Measurements from ENCODE around the gene HAGH.
A peak's percentile ranks its signal among the peaks of the same experiment; 100 is the strongest.
"Not testable (repeated sequence)": the region's sequence is repeated elsewhere in the genome, so short reads cannot be mapped to it uniquely, and the experiment has no call there.

Gene HAGH

DNA sequence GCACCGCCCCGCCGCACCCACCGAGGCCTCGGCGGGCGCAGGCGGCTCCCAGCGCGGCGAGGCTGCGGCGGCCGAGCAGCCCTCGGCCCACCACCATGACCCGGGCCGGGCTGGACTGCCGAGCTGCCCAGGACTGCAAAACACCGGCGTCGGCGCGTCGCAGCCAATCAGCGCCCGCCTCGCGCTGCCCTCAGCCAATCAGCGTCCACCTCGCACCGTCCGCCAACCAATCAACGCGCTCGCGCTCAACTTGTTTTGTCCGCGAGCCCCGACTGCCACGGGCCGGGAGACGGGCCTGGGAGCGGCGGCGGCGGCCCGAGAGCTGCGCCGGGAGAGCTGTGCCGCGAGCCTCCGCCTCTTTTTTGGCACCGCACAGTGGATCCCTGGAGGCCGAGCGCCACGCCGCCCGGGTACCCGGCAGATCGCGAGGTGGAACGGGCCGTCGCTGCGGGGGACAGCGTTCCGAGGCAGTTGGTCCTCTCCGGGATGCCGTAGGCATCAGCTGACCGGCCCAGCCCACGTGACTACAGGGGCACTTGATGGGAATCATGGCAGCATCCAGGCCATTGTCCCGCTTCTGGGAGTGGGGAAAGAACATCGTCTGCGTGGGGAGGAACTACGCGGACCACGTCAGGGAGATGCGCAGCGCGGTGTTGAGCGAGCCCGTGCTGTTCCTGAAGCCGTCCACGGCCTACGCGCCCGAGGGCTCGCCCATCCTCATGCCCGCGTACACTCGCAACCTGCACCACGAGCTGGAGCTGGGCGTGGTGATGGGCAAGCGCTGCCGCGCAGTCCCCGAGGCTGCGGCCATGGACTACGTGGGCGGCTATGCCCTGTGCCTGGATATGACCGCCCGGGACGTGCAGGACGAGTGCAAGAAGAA lies at the start of gene HAGH, which contains the start of gene FAHD1:
Gene HAGH, minus strand, starts transcription at position 135 of the 883 bp plus-strand sequence. Its CDS starts 38 bp downstream, at position 97.
Gene FAHD1, plus strand, starts transcription at position 516 of the 883 bp plus-strand sequence. Its CDS starts 33 bp downstream, at position 549.
- peak; percentile 96 for FAIRE-seq
- peak; percentile 99 for DNase-seq (ENCODE audit: insufficient read length, low spot score)

DNA sequence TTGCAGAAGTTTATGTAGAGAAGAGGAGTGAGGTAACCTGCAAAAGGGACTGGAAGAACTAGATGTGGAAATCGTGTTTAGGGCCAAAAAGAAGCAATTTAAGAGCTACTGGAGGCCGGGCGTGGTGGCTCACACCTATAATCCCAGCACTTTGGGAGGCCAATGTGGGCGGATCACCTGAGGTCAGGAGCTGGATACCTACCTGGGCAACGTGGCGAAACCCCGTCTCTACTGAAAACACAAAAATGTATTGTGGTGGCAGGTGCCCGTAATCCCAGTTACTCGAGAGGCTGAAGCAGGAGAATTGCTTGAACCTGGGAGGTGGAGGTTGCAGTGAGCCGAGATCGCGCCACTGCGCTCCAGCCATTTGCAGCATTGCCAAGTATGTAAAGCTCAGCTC lies 49.4 kb upstream of the HAGH start:
- not testable (repeated sequence) for DNase-seq (ENCODE audit: insufficient read length, low spot score); FAIRE-seq

DNA sequence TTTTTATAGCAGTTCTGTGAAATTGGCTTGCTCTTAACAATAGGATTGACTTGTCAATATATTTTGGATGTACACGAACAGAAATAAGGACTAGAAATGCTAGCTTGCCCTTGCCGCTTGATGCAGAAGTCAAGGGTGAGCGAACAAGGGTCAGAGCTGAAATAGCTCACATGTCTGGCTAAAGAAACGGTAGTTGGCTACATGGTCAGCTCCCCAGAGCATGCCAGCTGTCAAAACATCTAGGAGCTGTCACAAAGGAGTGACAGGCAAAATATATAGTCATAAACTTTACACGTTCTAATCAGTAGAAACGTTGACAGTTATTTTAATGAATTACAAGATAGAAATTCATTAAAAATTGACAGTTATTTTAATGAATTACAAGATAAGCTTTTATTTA lies 48.2 kb upstream of the HAGH start:
- DNase-seq (ENCODE audit: insufficient read length, low spot score), result no peak

DNA sequence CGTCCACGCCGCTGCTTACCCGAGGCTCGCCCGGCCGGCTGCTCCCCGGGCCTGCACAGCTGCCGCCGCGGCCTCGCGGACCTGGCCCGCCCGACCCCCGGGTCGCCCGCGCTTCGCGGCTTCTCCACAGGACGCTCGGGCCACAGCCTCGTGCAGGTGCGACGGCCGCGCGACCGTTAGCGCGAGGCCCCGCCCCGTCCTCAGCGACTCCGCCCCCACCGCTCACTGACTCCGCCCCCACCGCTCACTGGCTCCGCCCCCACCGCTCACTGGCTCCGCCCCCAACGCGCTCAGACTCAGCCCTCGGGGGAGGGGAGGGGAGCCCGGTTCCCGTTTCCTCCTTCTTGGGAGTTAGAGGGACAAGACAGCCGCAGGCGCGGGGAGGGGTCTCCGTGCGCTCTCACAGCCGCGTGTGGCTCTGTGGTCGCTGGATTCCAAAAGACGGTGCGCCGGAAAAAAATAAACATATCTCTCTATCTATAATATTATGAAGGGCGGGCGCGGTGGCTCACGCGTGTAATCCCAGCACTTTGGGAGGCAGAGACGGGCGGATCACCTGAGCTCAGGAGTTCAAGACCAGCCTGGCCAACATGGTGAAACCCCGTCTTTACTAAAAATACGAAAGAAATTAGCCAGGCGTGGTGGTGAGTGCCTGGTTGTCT lies 45.5 kb upstream of the HAGH start, which contains the start of gene MEIOB:
Gene MEIOB, minus strand, starts transcription at position 191 of the 662 bp plus-strand sequence. CDS start 3,989 bp downstream, outside the sequence.
- FAIRE-seq, result no peak
- no peak for DNase-seq (ENCODE audit: insufficient read length, low spot score)

More for the DNA sequence above, 48.2 kb upstream of the HAGH start:
- no peak for FAIRE-seq

DNA sequence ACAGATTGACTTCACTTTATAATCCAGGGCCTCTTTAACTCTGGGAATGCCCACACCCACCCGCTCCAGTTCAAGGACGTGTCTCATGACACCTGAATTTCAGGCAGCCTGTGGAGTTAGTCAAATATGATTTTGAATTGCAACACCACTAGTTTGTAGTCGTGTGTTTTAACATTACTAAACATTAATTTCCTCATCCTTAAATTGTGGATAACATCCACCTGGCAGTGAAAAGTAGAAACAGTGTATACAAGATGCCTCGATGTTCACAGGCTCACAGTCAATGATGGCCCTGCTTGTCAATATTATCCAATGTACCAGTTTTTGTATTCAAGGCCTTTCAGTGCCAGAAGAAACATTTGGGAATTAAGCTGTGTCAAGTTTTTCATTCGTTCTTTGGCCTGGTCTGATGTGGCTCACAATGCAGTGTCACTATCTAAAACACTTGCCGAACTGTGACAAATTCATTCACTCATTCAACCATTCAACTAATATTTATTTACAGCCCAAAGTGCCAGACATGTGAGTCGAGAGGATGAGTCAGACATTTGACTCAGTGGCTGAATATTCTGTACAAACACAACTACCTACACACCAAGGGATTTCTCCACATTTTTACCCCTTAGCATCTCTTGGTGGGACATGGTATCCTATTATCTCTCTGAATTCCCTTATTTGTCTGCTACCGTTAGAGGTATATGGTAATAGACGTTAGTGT lies 43.9 kb upstream of the HAGH start:
- peak; percentile 28 for FAIRE-seq
- DNase-seq (ENCODE audit: insufficient read length, low spot score), result peak; percentile 35

DNA sequence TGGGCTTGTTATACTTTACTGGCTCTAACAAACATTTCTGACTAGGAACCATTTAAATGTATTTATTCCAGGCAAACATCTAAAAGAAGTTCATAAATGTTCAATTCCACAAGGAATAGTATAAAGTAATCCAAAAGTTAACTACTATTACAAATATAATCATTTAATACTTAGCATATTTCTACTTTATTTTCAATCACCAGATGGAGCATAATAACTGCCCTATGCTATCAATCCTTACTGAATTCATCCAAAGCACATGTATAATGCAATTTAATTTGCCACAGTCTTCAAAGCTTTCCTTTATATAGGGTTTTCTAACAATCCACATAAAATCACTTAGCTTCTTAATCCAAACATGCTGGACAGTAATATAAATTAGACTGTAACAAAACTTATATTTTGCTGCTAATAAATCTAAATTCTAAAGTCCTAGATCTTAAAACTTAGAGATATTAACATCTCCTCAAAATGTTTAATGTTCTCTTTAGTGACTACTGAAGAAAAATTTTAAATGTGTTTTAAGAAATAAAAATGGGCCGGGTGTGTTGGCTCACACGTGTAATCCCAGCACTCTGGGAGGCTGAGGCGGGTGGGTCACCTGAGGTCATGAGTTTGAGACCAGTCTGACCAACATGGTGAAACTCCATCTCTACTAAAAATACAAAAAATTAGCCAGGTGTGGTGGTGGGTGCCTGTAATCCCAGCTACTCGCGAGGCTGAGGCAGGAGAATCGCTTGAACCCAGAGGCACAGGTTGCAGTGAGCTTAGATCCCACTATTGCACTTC lies 39.5 kb upstream of the HAGH start:
- no peak for DNase-seq (ENCODE audit: insufficient read length, low spot score)
- no peak for FAIRE-seq

DNA sequence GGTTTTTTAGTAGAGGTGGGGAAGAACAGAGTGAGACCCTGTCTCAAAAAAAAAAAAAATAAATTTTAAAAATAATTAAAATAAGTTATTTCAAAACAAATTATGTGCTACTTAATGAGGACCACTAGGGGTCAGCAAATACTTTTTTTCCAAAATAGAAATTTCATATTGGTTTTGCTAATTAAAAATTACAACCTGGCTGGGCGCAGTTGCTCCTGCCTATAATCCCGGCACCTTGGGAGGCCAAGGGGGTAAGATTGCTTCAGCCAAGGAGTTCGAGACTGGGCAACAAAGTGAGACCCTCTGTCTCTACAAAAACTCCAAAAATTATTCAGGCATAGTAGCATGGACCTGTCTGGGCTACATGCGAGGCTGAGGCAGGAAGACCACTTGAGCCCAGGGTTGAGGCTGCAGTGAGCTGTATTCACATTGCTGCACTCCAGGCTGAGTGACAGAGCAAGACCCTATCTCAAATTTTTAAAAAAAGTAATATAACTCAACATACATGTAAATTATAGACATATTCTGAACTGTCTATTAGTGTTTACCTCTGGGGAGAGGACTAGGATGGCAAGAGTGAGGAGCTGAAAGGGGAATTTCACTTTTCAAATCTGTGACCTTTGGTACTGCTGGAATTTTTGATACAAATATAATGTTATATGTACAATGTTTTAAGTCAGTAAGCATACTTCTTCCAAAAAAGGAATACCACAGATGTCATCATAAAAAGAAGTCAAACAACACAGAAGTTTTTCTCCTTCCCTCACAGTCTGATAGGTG lies 37.2 kb upstream of the HAGH start:
- no peak for FAIRE-seq
- DNase-seq (ENCODE audit: insufficient read length, low spot score), result no peak

DNA sequence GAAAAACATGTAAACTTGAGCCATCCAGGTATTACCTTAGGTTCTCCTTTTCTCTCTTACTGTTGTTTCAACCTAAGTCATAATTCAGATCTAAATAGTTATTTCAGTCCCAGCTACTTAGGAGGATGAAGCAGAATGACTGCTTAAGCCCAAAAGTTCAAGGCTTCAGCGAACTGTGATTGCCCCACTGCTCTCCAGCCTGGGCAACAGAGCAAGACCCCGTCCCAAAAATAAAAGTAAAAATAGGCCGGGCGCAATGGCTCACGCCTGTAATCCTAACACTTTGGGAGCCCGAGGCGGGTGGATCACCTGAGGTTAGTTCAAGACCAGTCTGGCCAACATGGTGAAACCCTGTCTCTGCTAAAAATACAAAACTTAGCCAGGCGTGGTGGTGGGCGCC lies 35.8 kb upstream of the HAGH start:
- DNase-seq (ENCODE audit: insufficient read length, low spot score) (no peak), FAIRE-seq (no peak)

DNA sequence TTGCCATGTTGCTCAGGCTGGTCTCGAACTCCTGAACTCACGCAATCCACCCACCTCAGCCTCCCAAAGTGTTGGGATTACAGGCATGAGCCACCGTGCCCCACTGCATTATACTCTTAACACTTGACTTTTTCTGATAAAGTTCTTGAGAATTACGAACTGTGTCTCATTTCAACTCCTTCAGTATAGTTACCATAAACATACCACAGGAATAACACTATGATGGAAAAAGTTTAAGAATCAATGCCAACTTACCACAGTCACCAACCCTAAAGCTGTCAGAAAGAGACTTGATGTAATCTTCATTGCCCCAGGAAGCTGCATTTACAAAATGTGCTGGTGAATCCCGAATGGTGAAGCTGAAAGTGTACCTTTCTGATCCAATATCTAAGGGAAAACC lies 35.1 kb upstream of the HAGH start:
- no peak for FAIRE-seq
- DNase-seq (ENCODE audit: insufficient read length, low spot score), result no peak

DNA sequence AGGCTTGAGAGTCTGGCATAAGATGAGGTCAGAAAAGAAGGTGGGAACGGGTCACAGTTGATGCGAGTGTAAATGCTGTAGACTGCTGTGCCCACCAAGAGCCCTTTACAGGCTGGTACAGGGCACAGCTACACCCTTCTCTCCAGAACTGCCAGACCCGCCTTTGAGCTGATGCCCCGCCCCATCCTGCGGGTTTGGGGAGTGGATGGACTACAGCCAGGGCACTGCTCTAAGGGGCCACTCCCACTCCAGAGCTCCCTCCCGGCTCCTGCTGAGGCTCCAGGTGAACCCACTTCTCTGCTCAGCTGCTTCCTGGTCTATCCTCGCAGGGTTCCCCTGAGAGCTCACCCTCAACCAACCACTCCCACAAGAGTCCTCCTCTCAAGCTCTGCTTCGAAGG lies 33.0 kb upstream of the HAGH start:
- FAIRE-seq (no peak), DNase-seq (ENCODE audit: insufficient read length, low spot score) (no peak)

DNA sequence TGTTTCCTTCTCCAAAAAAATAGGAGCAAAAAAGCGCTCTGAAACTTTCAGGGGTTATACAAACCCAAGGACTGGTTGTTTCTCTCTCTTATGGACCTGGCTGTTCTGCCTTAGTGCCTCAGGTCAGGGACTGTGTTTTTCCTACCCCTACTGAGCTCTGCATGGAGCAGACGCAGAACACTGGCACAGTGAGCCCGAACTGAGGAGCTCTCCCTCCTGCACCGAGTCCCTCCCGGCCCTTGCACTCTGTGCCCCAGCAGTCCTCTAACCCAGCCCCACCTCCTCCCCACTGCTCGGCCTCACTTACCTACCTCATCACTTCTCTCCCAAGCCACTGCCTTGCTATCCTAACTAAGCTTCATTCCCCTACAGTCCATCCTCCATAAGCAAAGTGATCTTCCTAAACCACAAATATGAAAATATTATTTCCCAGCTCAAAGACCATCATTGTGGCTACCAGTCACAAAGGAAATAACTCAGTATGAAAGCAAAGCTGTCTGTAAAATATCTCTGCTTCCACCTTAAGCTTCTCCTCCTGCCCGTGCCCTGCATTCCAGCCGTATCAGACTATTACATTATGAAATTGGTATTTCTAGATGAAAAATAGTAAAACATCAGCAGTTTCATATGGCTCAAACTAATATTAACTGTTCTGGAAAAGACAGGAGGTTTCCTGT lies 31.7 kb upstream of the HAGH start:
- no peak for DNase-seq (ENCODE audit: insufficient read length, low spot score)
- no peak for FAIRE-seq

DNA sequence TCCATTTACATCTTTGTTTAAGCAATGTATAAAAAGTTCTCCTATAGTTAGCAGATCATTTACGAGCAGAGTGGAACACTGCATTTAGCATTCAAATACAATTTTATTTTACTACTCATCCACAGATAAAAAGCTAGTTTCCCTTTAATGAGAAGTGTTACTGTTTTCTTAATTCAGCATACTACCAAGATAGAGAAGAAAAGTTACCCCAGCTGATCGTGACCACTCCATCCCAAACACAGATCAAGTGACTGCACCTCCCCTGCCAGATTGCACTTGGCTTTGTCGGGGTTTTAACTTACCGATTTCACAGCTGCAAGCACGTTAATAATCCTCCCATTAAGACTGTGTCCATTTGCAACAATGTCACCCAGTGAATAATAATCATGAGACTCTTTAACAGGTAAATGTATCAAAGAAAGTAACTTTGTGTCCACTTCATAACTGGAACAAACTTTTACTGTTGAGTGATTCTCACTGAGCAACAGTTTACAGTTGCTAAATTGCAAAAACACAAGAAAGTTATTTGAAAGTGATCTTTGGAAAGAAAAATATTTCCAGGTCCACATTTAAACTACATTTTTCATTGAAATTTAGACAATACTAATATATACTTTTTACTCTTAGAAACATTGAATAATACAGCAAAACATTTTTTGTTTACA lies 30.9 kb upstream of the HAGH start:
- no peak for FAIRE-seq
- DNase-seq (ENCODE audit: insufficient read length, low spot score), result no peak

DNA sequence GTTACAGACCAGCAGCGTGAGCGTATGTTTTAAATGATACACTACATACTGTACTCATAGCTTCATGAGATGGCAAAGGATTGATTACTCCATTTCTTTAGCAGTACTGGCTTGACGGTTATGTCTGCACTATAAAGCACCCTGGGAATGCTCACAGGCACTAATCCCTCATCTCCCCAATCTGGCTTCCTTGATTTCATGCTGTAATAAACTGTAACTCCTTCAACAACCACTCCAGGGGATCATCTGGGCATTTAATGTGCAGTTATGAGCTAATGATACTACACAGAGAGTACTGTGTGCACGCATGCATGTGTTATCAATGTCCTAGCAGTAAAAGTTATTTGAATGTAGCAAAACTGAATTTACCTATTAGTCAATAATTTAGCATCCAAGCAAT lies 25.2 kb upstream of the HAGH start:
- DNase-seq (ENCODE audit: insufficient read length, low spot score), result no peak
- no peak for FAIRE-seq

DNA sequence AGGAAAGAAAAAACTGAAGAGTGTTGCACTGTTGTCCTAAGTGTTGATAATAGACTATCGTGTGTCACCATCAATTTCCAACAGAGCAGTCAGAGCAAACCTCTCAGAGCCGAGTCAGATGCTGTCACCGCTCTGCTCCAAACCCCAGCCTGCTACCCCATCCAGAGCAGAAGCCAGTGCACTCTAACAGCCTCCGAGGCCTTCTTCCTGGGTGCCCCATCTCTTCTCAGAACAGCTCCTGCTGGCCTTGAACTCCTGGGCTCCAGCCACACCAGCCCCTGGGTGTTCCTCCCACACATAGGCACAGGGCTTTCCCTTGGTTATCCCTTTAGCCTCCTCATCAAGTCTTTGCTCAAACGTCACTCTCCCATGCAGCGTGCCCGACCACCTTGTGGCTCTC lies 24.4 kb upstream of the HAGH start:
- DNase-seq (ENCODE audit: insufficient read length, low spot score) (no peak), FAIRE-seq (no peak)

DNA sequence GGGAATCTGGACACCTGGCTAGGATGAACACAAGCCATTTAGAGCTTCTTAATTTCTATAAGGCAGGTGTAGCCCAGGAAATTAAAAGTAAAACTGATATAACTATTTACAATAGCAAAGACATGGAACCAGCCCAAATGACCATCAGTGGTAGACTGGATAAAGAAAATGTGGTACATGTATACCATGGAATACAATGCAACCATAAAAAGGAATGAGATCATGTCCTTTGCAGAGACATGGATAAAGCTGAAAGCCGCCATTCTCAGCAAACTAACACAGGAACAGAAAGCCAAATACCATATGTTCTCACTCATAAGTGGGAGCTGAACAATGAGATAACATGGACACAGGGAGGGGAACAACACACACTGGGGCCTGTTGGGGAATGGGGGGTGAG lies 19.8 kb upstream of the HAGH start:
- no peak for DNase-seq (ENCODE audit: insufficient read length, low spot score)
- no peak for FAIRE-seq

DNA sequence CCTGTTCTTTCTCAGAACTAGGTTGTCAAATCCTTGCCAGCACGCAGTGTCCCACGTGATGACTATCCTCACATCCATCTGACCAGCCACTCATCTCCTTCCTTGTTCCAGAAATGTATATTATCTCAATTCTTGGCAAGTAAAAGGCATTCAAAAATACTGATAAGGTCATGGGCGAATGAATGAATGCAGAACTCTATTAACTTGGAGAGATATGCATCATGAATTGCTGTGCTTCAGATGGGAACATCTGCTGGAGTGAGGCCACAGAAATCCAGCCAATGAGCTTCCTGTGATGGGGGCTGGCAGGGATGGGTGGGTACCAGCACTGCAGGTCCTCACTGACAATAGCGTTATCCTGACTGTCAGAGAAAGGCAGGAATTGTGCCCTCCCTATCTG lies 19.4 kb upstream of the HAGH start:
- DNase-seq (ENCODE audit: insufficient read length, low spot score) (no peak), FAIRE-seq (no peak)

DNA sequence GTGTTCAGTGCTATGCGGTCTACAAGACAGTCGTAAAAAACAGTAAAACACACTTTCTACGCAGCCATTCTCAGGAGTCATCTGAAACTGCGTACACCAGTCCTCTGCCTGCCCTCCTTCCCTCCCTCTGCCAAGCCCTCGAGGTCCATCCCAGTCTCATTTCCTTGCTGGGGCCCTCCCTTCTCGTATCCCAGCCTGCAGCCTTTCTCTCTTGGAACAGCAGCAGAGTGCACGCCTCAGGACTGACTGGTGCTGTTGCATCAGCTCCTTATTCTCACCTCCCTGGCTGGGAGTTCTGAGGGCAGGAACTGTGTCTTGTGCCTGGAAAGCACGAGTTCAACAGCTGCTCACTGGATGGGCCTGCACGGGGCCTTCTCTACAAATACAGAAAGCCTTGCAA lies 12.9 kb upstream of the HAGH start:
- FAIRE-seq, result no peak
- DNase-seq (ENCODE audit: insufficient read length, low spot score), result no peak

DNA sequence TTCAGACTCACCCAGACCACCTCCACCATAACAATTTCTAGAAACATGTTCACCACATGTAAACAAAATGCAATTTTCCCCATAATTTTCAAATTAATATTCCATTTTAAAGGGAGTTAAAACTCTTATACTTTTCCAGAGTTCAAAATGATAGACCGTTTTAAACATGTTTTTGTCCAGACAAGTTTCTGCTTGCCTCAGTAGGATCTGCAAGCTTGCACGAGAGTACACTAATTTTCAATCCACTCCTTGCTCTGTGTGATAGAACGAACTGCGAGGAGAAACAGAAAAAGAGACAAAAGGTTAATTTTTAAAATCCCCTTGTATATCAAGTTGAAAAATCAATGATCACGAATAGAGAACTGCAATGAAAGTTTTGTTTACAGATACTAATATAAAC lies 7.5 kb upstream of the HAGH start:
- no peak for FAIRE-seq
- no peak for DNase-seq (ENCODE audit: insufficient read length, low spot score)

All from HTR-8/SVneo (cell line).